HepG2 (cell line): Measurements from ENCODE around the gene ALDH4A1. TPM values are rescaled to one million over a fixed set of nuclear protein-coding genes. Genes with fewer than 3 reads are reported as not detected.

Experiments used
- ATF2 ChIP-seq: sonication (generic); formaldehyde crosslinking; IDR thresholded peaks from 2 replicates; pipeline ENCODE4 v1.4.0; 2020; ENCODE audit warnings: missing genetic modification reagents
- CCAR2 ChIP-seq: fragments of 200-400 bp; formaldehyde crosslinking; optimal IDR thresholded peaks from 2 replicates; pipeline ENCODE3; 2018; ENCODE audit warnings: low read depth, mild to moderate bottlenecking, low read length, moderate library complexity
- DNMT1 ChIP-seq: sonication (generic); formaldehyde crosslinking; IDR thresholded peaks from 2 replicates; pipeline ENCODE4 v1.5.1; 2020; ENCODE audit warnings: mild to moderate bottlenecking, missing genetic modification reagents
- FOXP1 ChIP-seq, 2 experiments: fragments of 450-650 bp in 1 of 2; IDR thresholded peaks; 2 replicates each; pipeline ENCODE4 v1.6.1; 2017 to 2018; ENCODE audit warnings: antibody characterized with exemption in 1 of 2
- HNRNPUL1 ChIP-seq: fragments of 200-400 bp; formaldehyde crosslinking; IDR thresholded peaks from 2 replicates; pipeline ENCODE4 v1.6.1; 2017; ENCODE audit warnings: low read depth, mild to moderate bottlenecking, low read length, moderate library complexity
- MIXL1 ChIP-seq: IDR thresholded peaks from 2 replicates; pipeline ENCODE4 v1.6.1; 2016
- PHF8 ChIP-seq: sonication (generic); formaldehyde crosslinking; IDR thresholded peaks from 2 replicates; pipeline ENCODE4 v1.5.0; 2020; ENCODE audit warnings: missing genetic modification reagents
- STAG1 ChIP-seq: sonication (generic); formaldehyde crosslinking; IDR thresholded peaks from 2 replicates; pipeline ENCODE4 v1.4.0; 2020; ENCODE audit warnings: missing genetic modification reagents
- ZBTB42 ChIP-seq: sonication (generic); formaldehyde crosslinking; IDR thresholded peaks from 2 replicates; pipeline ENCODE4 v1.5.0; 2020; ENCODE audit warnings: mild to moderate bottlenecking, missing genetic modification reagents
- ZNF382 ChIP-seq: sonication (generic); formaldehyde crosslinking; IDR thresholded peaks from 2 replicates; pipeline ENCODE4 v1.5.0; 2020; ENCODE audit warnings: missing genetic modification reagents, mild to moderate bottlenecking, borderline replicate concordance
- ZNF616 ChIP-seq: sonication (generic); formaldehyde crosslinking; IDR thresholded peaks from 2 replicates; pipeline ENCODE4 v1.5.0; 2020; ENCODE audit warnings: low read depth, mild to moderate bottlenecking, missing genetic modification reagents
- ZNF75D ChIP-seq: sonication (generic); formaldehyde crosslinking; IDR thresholded peaks from 2 replicates; pipeline ENCODE4 v1.8.1; 2023; ENCODE audit warnings: missing genetic modification reagents, mild to moderate bottlenecking, borderline replicate concordance
- ZNF768 ChIP-seq: sonication (generic); formaldehyde crosslinking; IDR thresholded peaks from 2 replicates; pipeline ENCODE4 v1.4.0; 2020; ENCODE audit warnings: missing genetic modification reagents
- ZSCAN25 ChIP-seq: sonication (generic); formaldehyde crosslinking; IDR thresholded peaks from 2 replicates; pipeline ENCODE4 v1.8.0; 2022; ENCODE audit warnings: mild to moderate bottlenecking, missing genetic modification reagents
- polyA plus RNA-seq, 8 experiments: library from polyadenylated mRNA; depleted of rRNA in 3 of 8; stranded (reverse) in 7 of 8; unstranded in 1 of 8; fragments of >200 nt; fragmentation: Illumina TruSeq in 4 of 8; extraction: Trizol in 4 of 8; gene quantifications; 2 replicates each; pipeline versions ENCODE4 v1.2.1 to v1.2.3, GENCODE V29; 2011 to 2016; ENCODE audit warnings: low read depth in 4 of 8, missing spikeins in 1 of 8, mixed read lengths in 1 of 8; ENCODE audit not compliant: insufficient read depth in 1 of 8
- total RNA-seq, 5 experiments: library from RNA; depleted of rRNA; stranded (reverse); fragments of >200 nt; fragmentation: Illumina TruSeq; extraction: Trizol; gene quantifications; 2 replicates each; pipeline ENCODE4 v1.2.3, GENCODE V29; 2016; ENCODE audit warnings: low read depth in 1 of 5
- TF ChIP-seq, protein P1 (sequence below): sonication (generic); formaldehyde crosslinking; IDR thresholded peaks from 2 replicates; pipeline ENCODE4 v1.4.0; 2020; ENCODE audit warnings: mild to moderate bottlenecking, missing genetic modification reagents, borderline replicate concordance
- TF ChIP-seq, protein P2 (sequence below): conservative IDR thresholded peaks from 2 replicates; pipeline ENCODE4 v1.6.1; 2018; ENCODE audit warnings: missing genetic modification reagents
- TF ChIP-seq, protein P3 (sequence below): sonication (generic); formaldehyde crosslinking; IDR thresholded peaks from 2 replicates; pipeline ENCODE4 v1.5.0; 2020; ENCODE audit warnings: missing genetic modification reagents, mild to moderate bottlenecking, borderline replicate concordance
- TF ChIP-seq, protein P4 (sequence below): sonication (generic); formaldehyde crosslinking; IDR thresholded peaks from 2 replicates; pipeline ENCODE4 v1.8.1; 2023; ENCODE audit warnings: mild to moderate bottlenecking, missing genetic modification reagents, borderline replicate concordance

The ALDH4A1 gene
- total and polyA plus RNA-seq, 2 of the 13 experiments (the other 11 are each of a cell fraction or from before 2014, with no cell fraction given) = 76.4 to 240 TPM

DNA sequence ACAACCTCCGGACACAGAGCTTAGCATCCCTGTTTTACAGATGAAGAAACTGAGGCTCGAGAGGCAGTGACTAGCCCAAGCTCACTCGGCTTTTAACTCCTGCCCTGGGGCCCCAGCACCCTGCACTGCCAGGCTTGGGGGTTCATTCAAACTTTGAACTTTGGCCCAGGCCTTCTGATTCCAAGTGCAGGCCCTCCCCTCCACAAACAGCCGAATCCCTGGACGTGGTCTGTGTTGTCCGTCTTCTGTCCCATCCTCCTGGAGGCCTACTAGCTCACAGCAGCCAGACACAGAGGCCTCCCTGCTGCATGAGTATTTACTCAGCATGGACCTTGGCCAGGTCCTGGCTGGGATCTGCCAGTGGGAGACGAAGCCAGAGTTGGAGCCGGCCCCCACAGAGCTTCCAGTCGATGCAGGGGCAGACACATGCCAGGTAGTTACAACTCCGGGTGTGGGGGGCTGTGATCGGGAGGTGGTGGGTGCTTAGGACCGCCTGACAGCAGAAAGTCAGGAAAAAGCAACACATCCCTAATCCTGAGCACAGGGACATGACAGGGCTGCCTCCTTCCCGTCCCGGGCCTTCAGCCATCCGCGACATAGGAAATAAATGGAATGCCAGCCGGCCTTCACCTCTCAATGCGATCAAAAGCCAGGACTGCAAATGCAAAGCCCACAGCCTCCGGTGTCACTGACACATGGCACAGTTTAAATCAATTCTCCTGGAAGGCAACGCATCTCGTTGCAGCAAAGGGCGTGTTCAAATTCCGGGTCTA lies 46.7 kb upstream of the ALDH4A1 start (continued):
- TF ChIP-seq, protein P1, sequence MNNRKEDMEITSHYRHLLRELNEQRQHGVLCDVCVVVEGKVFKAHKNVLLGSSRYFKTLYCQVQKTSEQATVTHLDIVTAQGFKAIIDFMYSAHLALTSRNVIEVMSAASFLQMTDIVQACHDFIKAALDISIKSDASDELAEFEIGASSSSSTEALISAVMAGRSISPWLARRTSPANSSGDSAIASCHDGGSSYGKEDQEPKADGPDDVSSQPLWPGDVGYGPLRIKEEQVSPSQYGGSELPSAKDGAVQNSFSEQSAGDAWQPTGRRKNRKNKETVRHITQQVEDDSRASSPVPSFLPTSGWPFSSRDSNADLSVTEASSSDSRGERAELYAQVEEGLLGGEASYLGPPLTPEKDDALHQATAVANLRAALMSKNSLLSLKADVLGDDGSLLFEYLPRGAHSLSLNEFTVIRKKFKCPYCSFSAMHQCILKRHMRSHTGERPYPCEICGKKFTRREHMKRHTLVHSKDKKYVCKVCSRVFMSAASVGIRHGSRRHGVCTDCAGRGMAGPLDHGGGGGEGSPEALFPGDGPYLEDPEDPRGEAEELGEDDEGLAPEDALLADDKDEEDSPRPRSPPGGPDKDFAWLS (CRISPR knock-in tag) = peak; percentile 55; the same call in 1 of the 2 replicates
- TF ChIP-seq ZBTB42 = no peak
- TF ChIP-seq CCAR2 = no peak
- no peak for TF ChIP-seq ZNF75D (CRISPR knock-in tag)
- TF ChIP-seq ZNF616 (CRISPR knock-in tag) = no peak
- 0 out of 2 replicates have a peak, but pooled peaks have one; percentile 20 for TF ChIP-seq STAG1
- peak; percentile 39; the same call in 1 of the 2 replicates for TF ChIP-seq ZNF768 (CRISPR knock-in tag)
- TF ChIP-seq ZNF382 (CRISPR knock-in tag) = no peak
- TF ChIP-seq ATF2 (CRISPR knock-in tag) = 0 out of 2 replicates have a peak, but pooled peaks have one; percentile 40
- TF ChIP-seq ZSCAN25 (CRISPR knock-in tag) = 0 out of 2 replicates have a peak, but pooled peaks have one; percentile 55
- TF ChIP-seq, protein P2, sequence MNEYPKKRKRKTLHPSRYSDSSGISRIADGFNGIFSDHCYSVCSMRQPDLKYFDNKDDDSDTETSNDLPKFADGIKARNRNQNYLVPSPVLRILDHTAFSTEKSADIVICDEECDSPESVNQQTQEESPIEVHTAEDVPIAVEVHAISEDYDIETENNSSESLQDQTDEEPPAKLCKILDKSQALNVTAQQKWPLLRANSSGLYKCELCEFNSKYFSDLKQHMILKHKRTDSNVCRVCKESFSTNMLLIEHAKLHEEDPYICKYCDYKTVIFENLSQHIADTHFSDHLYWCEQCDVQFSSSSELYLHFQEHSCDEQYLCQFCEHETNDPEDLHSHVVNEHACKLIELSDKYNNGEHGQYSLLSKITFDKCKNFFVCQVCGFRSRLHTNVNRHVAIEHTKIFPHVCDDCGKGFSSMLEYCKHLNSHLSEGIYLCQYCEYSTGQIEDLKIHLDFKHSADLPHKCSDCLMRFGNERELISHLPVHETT = no peak
- TF ChIP-seq, protein P3, sequence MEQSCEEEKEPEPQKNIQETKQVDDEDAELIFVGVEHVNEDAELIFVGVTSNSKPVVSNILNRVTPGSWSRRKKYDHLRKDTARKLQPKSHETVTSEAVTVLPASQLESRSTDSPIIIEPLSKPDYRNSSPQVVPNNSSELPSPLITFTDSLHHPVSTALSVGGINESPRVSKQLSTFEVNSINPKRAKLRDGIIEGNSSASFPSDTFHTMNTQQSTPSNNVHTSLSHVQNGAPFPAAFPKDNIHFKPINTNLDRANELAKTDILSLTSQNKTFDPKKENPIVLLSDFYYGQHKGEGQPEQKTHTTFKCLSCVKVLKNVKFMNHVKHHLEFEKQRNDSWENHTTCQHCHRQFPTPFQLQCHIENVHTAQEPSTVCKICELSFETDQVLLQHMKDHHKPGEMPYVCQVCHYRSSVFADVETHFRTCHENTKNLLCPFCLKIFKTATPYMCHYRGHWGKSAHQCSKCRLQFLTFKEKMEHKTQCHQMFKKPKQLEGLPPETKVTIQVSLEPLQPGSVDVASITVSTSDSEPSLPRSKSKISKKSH (CRISPR knock-in tag) = peak; percentile 65; the same call in 1 of the 2 replicates
- no peak for TF ChIP-seq FOXP1 (IDR thresholded peaks at IDR 0.05)
- peak; percentile 62 for TF ChIP-seq FOXP1 (CRISPR knock-in tag; IDR thresholded peaks at IDR 0.05)
- peak; percentile 74 for TF ChIP-seq MIXL1 (CRISPR knock-in tag)
- peak; percentile 73 for TF ChIP-seq PHF8 (CRISPR knock-in tag)
- no peak for TF ChIP-seq DNMT1 (CRISPR knock-in tag)
- TF ChIP-seq HNRNPUL1 = no peak
- TF ChIP-seq, protein P4, sequence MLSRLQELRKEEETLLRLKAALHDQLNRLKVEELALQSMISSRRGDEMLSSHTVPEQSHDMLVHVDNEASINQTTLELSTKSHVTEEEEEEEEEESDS (CRISPR knock-in tag) = no peak
